ENCODE results near the gene GUCA2B.
A peak's percentile ranks its signal among the peaks of the same experiment; 100 is the strongest.

Gene GUCA2B

DNA sequence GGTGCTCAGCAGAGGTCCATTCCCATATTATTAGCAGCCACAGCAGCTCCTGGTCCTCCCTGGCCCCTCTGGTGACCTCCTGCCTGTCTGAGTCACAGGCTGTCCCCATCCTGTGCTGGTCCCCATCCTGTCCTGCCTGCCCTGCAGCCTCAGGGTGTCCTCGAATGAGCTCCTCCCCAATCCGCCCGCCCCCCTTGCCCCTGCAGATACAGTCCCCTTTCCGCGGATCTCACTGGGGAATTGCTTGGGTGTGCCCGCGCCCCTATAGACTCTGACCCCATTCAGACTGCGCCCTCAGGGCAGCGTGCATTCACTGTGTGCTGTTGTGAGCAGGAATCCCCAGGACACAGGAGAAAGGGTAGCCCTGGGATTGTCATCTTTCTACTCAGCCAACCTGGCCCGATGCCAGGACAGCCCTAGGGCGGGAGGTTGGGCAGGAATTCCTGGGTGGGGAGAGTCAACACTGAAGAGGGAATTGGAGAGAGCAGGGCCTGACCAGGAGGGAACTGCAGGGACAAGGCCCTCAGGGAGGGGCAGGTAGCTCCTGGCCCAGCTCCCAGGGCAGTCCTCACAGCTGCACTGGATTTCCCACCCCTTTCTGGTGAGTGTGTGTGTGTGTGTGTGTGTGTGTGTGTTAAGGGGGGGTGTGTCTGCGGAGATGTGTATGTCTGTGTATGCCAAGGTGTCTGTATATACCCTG is 12.5 kb downstream of the GUCA2B start:
- no peak for DNase-seq (ENCODE audit: low read depth in 2 of 2)

GRCh38 chr1:42167611-42168390 is 14.6 kb downstream of the GUCA2B start:
- no peak for DNase-seq (ENCODE audit: low read depth in 2 of 2)

DNA sequence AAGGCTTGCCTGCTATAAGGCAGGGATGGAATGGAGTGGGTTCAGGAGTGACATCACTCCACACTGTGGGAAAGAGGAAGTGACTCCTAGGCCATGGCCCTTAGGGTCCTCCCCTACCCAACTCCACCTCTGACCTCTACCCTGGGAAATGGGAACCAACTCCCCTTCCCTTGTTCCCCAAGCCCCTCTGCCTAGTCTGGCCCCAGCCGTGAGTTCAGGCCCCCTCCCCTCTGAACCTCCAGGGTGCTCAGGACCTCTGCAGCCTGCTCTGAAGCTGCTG is 15.1 kb downstream of the GUCA2B start:
- DNase-seq (ENCODE audit: low read depth in 2 of 2): no peak

DNA sequence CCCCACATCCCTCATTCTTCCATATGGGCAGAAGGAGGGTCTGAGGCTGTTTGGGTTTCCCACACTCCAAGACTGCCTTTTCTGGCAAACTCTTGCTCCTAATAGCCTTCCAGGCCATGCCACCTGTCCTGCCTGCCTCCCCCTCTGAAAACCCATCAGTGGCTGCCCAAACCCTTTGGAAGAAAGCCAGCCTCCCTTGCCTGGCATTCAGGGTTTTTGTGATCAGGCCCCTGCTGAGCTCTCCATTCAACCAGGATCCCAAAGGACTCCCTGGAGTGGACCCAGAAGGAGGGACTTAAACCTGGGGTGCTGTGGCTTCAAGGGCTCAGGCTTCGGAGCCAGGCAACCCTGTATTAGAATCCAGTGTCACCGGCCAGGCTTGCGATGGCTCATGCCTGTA is 15.6 kb downstream of the GUCA2B start:
- no peak for DNase-seq (ENCODE audit: low read depth in 2 of 2)

DNA sequence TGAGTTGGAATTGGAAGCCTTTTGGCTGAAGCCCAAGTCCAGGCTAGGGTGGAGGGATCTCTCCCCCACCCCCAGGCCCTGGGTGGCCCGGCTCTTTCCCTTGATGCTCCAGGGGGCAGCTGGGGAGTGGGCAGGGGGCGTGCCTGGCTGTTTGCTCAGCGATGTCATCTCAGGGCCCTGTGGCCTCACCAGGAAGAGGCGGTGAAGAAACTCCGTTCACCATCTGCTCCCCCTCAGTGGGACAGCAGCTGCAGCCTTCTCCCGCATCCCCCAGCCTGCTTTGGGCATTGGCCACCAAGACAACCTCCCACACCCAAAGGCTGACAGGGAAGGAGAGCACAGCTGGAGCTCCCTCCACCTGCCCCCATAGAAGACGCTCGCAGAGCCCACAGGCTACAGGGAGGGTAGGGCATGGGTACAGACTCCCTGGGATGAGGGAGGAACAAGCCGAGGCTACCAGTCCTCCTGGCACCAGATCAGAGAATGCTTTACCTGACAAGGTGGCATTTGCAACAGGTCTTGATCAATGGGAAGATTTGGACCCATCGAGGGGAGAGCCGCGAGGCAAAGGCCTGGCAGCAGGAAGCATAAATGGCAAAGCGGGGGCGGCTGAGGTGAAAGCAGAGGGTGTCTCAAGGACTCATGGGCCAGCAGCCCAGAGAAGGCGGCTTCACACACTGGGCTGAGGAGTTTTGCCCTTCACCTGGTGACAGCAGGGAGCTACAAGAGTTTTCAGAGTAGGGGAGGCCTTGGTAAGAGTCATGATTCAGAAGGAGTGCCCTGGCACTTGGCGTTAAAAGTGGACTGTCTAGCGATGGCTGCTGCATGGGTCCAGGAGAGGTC is 17.8 kb downstream of the GUCA2B start:
- no peak for DNase-seq (ENCODE audit: low read depth in 2 of 2)

DNA sequence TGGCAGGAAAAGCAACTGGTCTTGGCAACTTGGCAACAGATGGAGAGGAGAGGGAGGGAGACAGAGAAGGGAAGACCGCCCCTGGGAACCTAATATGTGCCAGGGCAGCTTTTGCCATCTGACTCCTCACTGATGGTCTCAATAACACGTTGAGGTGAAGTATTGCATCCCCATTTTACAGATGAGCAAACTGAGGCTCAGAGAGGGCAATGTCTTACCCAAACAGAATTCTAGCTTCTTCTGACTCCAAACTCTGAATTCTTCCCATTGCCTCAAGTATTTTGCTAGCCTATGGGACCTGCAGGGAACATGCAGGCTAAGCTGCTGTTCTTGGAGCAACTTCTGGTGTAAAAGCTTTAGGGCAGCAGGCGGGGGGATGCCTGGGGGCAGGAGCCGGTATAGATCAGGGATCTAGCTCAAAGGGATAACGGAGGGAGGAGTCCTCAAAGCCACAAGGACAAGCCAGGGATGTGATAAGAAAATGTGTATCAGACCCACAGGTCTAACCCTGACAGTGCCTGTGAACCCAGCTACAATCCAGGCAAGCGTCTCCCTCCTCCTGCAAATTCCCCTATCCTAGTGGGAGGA is 18.6 kb downstream of the GUCA2B start:
- no peak for DNase-seq (ENCODE audit: low read depth in 2 of 2)

- no peak for DNase-seq (ENCODE audit: low read depth in 2 of 2)
Observed at GRCh38 chr1:42172381-42173133, 19.3 kb downstream of the GUCA2B start.

DNA sequence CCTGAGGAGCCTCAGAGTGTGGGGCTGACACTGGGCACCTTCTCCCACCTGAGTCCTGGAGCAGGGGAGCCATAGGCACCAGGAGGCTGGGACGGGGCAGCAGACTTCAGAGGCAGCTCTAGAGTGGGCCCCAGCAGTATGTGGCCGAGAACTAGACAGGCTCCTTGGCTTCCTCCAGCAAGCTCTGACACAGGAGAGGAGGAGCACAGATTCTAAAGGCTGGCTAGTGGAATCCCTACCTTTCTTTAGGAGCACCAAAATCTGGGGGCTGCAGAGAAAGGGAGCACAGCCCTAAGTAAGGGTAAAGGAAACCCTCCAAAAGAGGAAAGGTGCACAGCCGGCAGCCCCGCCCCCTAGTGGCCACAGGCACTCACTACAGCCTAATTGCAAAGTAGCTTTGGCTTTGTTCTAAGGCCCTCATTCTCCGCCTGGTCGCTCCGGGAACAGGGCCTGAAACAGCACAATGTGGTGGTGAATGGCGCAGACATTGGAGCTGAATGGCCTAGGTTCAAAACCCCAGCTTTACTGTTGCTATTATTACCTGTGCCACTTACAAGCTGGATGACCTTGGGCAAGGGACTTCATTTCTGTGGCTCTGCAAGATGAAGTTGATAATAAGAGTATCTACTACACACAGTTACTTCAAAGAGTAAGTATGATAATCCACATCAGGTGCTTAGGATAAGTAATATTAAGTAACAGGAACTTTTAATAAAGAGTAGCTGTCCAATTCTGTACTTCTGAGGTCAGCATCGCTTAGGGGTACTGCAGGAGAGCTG is 20.1 kb downstream of the GUCA2B start:
- peak; percentile 42 to 45 for DNase-seq (ENCODE audit: low read depth in 2 of 2)

DNA sequence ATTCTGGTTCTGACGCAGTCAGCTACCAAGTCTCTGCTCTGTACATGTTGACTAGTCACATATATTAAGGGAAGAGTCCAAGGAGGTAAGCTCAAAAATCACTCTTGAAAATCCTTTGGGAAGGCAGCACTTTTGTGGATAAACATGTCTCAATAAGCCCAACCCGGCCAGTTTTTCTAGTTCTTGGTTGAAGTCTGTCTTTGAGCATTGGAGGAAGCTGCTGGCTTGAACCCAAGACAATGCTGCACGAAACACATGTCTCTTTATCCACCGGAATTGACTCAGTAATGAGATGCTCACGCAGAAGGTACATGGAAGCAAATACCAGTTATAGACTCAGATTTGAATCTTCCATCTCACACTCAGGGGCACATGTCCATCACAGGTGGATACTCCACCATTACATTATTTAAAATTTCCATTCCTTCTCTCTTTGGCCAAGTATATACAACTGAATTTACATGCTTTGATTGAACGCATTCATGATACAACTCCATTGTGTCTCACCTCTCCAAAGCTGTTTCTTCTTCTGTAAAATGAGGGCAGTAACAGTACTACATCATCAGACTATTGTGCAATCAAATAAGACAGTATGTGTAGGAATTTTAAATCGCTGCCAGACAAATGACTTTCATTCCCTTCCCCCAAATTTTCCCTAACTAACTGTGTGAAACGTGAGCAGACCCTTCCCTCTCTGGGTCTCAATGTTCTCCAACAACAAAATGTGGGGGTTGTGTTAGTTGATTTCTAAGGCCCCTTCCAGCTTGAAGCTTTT is 20.9 kb downstream of the GUCA2B start:
- no peak for DNase-seq (ENCODE audit: low read depth in 2 of 2)

DNA sequence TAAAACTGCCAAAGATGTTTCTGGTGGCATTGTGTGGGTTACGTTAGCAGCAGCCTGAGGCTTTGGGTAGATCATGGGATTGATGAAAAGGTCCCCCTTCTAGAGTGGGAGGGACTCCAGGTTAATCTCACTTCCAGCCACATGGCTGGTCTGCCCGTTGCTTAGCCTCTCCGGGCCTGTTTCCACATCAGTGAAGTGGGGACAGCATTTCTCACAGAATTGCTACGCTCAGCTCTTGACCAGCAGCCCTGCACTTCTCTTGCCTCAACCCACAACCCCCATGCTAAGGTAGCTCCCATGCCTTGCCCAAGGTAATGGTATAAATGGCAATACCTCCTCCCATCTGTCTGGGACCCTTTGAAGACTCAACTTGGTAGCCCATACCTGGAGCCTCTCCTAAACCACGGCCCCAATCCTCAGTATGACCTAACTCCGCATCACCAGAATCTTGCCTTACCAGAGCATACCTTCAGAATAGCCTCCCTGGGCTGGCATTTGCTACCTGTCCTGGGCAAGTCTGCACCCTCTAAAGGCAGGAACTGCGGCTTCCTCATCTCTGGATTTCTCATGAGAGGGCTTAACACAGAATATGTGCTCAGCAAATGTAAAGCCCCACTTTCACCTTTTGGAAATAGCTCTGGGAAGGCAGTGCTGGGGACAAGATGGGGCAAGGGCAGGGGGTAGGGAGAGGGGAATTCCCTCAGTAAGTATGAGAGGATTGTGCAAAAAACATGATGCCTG is 22.3 kb downstream of the GUCA2B start:
- DNase-seq (ENCODE audit: low read depth in 2 of 2): no peak

GRCh38 chr1:42176902-42177519 is 23.8 kb downstream of the GUCA2B start:
- no peak for DNase-seq (ENCODE audit: low read depth in 2 of 2)

GRCh38 chr1:42177541-42177981 is 24.4 kb downstream of the GUCA2B start:
- DNase-seq (ENCODE audit: low read depth in 2 of 2): no peak

- no peak for DNase-seq (ENCODE audit: low read depth in 2 of 2)
Observed at GRCh38 chr1:42178249-42178648, 25.0 kb downstream of the GUCA2B start.

- DNase-seq (ENCODE audit: low read depth in 2 of 2): no peak
Observed at GRCh38 chr1:42179275-42179674, 26.1 kb downstream of the GUCA2B start.

DNA sequence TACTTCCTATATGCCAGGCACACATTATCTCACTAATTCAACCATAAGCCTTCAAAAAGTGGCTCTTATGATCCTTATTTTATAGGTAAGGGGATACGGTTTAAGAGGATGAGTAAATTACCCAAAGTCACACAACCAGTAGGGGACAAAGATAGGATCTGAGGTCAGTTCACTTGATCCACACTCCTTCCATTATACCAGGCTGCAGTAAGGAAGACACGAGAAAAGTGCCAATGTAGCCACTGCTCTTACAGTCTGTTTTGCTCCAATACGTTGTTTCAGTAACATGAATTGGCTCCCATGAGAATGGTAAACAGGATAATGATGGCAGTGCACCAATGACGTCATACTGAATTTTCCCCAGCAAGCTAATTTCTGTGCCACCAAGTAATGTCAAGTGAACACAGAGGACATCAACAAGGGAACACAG is 26.7 kb downstream of the GUCA2B start:
- DNase-seq (ENCODE audit: low read depth in 2 of 2): no peak

- DNase-seq (ENCODE audit: low read depth in 2 of 2): no peak
Observed at GRCh38 chr1:42181687-42182086, 28.5 kb downstream of the GUCA2B start.

DNA sequence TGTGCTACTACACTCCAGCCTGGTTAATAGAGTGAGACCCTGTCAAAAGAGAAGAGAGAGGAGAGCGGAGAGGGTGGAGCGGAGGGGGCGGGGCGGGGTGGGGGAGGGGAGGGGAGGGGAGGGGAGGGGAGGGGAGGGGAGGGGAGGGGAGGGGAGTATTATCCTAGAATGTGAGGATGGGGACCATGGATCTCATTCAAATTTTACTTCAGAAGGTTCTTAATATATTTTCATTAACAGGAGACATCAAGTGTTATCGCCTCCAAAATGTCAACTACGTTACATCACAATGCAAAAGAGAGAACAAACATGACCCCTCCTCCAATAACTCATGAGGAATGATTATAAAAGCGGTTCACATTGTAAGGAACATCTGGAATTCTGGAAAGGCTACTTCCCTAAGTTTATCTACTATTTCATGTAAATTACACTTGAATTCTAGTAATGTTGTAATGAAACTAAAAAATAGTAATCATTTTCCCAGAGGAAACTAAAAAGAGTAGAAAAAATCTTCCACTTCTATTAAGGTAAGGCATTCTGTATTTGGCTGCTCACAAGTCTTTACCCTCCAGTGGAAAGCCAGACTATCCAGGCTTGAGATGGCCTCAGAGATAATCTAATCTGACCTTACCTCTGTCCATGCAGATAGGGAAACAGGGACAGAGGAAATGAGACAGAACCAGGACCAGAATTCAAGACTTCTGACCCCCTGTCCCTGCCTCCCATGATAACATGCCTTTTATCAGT is 30.2 kb downstream of the GUCA2B start:
- DNase-seq (ENCODE audit: low read depth in 2 of 2): no peak

DNA sequence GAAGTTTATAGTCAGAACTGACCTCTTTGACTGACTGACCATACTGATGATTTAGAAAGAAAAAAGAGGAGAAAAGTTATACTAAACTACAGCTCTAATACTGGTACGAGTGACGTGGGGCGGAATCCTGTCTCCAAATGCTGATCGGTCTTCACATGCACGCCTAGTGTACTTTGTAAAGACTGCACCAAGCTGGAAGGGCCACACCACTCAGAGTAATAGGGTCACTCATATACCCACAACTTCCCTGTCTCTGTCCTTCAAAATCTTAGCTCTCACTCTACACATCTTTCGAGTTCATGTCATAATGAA is 30.7 kb downstream of the GUCA2B start:
- DNase-seq (ENCODE audit: low read depth in 2 of 2): no peak

Measured in activated CD8-positive, alpha-beta memory T cell treated with anti-CD3 and anti-CD28 coated beads for 4 hours (primary cell).